Smooth muscle cell (in vitro differentiated cells): ENCODE measurements around the gene RCC1. TPM values are rescaled to one million over a fixed set of nuclear protein-coding genes. Genes with fewer than 3 reads are reported as not detected.

Source experiments
- DNase-seq: peaks from one replicate; lab custom pipeline; 2025; ENCODE audit not compliant: unreplicated experiment; lab: John Stamatoyannopoulos, UW
- H2AFZ ChIP-seq: fragments of 200-600 bp; sonication (generic); 2 replicates; pipeline ENCODE4 v1.6.0; 2016; ENCODE audit warnings: antibody characterized with exemption, low read depth, mild to moderate bottlenecking
- H3F3A ChIP-seq: fragments of 200-600 bp; sonication (generic); 2 replicates; pipeline ENCODE4 v1.6.0; 2017; ENCODE audit warnings: antibody characterized with exemption, low read depth
- H3K27ac ChIP-seq: fragments of 200-600 bp; sonication (generic); 2 replicates; pipeline ENCODE4 v1.5.1; 2016; ENCODE audit warnings: low read depth, mild to moderate bottlenecking
- H3K27me3 ChIP-seq: fragments of 200-600 bp; sonication (generic); 2 replicates; pipeline ENCODE4 v1.6.1; 2016; ENCODE audit warnings: low read depth, mild to moderate bottlenecking
- H3K36me3 ChIP-seq: fragments of 200-600 bp; sonication (generic); 2 replicates; pipeline ENCODE4 v1.5.1; 2016; ENCODE audit warnings: low read depth
- H3K4me1 ChIP-seq: fragments of 200-600 bp; sonication (generic); 2 replicates; pipeline ENCODE4 v1.5.1; 2016; ENCODE audit warnings: low read depth
- H3K4me2 ChIP-seq: fragments of 200-600 bp; sonication (generic); 2 replicates; pipeline ENCODE4 v1.6.0; 2016; ENCODE audit warnings: mild to moderate bottlenecking
- H3K4me3 ChIP-seq: fragments of 200-600 bp; sonication (generic); 2 replicates; pipeline ENCODE4 v1.5.1; 2016; ENCODE audit warnings: mild to moderate bottlenecking
- H3K79me2 ChIP-seq: fragments of 200-600 bp; sonication (generic); 2 replicates; pipeline ENCODE4 v1.6.0; 2016; ENCODE audit warnings: low read depth, mild to moderate bottlenecking
- H3K9ac ChIP-seq: fragments of 200-600 bp; sonication (generic); 2 replicates; pipeline ENCODE4 v1.6.0; 2016; ENCODE audit warnings: low read depth
- H3K9me3 ChIP-seq: fragments of 200-600 bp; sonication (generic); replicated peaks from 2 replicates; pipeline ENCODE4 v1.5.1; 2016; ENCODE audit warnings: low read depth
- H4K20me1 ChIP-seq: fragments of 200-600 bp; sonication (generic); 2 replicates; pipeline ENCODE4 v1.6.0; 2016; ENCODE audit warnings: low read depth
- WGBS: methylation state at CpG from one replicate; pipeline ENCODE4 v1.1.7; 2016; ENCODE audit warnings: low lambda C conversion rate; 5-methylcytosine and 5-hydroxymethylcytosine counted together
- polyA plus RNA-seq: library from polyadenylated mRNA; unstranded; fragments of >200 nt; fragmentation: Nextera tagmentation; extraction: Ambion mirVana; gene quantifications from 2 replicates; pipeline ENCODE4 v1.2.1, GENCODE V29; 2016
- total RNA-seq: library from RNA; depleted of rRNA; stranded (reverse); fragments of >200 nt; gene quantifications from 2 replicates; pipeline ENCODE4 v1.2.3, GENCODE V29; 2014
- TF ChIP-seq, protein P1 (sequence below): fragments of 200-600 bp; sonication (generic); IDR thresholded peaks from 2 replicates; pipeline ENCODE4 v1.5.1; 2017; ENCODE audit warnings: borderline replicate concordance, mild to moderate bottlenecking, antibody characterized with exemption; ENCODE audit not compliant: insufficient read depth, poor library complexity, severe bottlenecking

Gene RCC1
- total and polyA plus RNA-seq, 2 experiments from 2014 or later, result 8.9 to 10.5 TPM

DNA sequence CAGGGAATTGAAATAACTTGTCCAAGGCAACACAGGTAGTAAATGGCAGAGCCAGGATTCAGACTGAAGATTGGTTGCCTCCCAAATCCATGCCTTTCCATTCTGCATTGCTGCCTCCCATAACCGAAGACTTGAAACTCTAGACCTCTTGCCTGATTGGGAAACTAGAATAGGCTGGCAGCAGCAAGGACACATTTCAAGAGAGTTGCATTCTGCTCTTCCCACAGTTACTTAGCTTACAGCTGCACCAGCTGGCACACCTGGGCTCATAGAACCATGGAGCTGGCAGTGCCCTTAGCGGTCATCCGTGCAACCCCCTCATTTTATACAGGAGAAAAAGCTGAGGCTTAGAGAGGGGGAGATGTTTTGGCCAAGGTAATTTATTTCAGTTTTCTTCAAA is 55.0 kb downstream of the RCC1 start:
- no peak overlapping the region for H3K27ac ChIP-seq
- H4K20me1 ChIP-seq, result no peaks in the 10 kb centered on the region
- WGBS, result 98% methylated on average over 3 of the region's 3 CpGs
- no peaks in the 10 kb centered on the region for H3K27me3 ChIP-seq
- TF ChIP-seq, protein P1, sequence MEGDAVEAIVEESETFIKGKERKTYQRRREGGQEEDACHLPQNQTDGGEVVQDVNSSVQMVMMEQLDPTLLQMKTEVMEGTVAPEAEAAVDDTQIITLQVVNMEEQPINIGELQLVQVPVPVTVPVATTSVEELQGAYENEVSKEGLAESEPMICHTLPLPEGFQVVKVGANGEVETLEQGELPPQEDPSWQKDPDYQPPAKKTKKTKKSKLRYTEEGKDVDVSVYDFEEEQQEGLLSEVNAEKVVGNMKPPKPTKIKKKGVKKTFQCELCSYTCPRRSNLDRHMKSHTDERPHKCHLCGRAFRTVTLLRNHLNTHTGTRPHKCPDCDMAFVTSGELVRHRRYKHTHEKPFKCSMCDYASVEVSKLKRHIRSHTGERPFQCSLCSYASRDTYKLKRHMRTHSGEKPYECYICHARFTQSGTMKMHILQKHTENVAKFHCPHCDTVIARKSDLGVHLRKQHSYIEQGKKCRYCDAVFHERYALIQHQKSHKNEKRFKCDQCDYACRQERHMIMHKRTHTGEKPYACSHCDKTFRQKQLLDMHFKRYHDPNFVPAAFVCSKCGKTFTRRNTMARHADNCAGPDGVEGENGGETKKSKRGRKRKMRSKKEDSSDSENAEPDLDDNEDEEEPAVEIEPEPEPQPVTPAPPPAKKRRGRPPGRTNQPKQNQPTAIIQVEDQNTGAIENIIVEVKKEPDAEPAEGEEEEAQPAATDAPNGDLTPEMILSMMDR, result no peak
- peaks cover 23% of the 10 kb centered on the region for H3K36me3 ChIP-seq
- no peak overlapping the region for H2AFZ ChIP-seq
- H3K4me3 ChIP-seq, result no peak overlapping the region
- H3K4me1 ChIP-seq, result no peaks in the 10 kb centered on the region
- H3K9me3 ChIP-seq, result no peaks in the 10 kb centered on the region
- H3K79me2 ChIP-seq, result no peaks in the 10 kb centered on the region
- no peaks in the 10 kb centered on the region for H3F3A ChIP-seq
- H3K4me2 ChIP-seq, result no peak overlapping the region
- no peak overlapping the region for H3K9ac ChIP-seq
- no peak for DNase-seq

DNA sequence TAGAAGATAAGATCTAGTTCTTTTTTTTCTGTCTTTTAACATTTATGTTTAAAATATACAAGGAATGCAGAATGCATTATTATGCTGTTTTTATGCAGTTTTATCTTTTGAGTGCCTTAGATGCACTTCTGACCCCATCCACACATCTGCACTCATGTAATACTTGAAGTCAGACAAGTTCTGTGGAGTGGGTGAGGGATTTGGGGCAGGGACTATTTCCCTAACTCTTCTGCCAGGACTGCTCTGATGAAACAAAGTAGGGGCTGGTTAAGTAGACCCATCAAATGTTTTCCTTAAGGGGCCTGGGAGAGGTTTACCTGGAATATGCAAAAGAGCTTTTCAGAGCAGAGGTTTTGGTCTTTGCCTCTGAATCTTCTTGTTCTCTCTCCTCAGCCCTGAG is 58.5 kb downstream of the RCC1 start:
- no peak overlapping the region for H2AFZ ChIP-seq
- H4K20me1 ChIP-seq, result no peaks in the 10 kb centered on the region
- H3K27me3 ChIP-seq, result no peaks in the 10 kb centered on the region
- H3K9me3 ChIP-seq, result no peaks in the 10 kb centered on the region
- H3K4me1 ChIP-seq, result no peaks in the 10 kb centered on the region
- no peak overlapping the region for H3K4me2 ChIP-seq
- H3K4me3 ChIP-seq, result no peak overlapping the region
- TF ChIP-seq, protein P1, result no peak
- no peaks in the 10 kb centered on the region for H3F3A ChIP-seq
- H3K9ac ChIP-seq, result no peak overlapping the region
- H3K27ac ChIP-seq, result no peak overlapping the region
- DNase-seq, result no peak
- H3K36me3 ChIP-seq, result peaks cover 23% of the 10 kb centered on the region
- no peaks in the 10 kb centered on the region for H3K79me2 ChIP-seq

DNA sequence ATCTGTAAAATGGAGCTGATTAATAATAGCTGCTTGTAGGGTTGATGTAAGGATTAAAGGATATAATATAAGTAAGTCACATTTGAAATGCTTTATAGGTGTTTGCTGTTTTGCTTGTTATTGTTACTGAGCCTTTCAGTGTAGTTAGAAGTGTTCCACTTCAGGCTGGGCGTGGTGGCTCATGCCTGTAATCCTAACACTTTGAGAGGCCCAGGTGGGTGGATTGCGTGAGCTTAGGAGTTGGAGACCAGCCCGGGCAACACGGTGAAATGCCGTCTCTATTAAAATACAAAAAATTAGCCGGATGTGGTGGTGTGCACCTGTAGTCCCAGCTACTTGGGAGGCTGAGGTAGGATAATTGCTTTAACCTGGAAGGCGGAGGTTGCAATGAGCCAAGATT is 59.2 kb downstream of the RCC1 start:
- no peaks in the 10 kb centered on the region for H3K27me3 ChIP-seq
- DNase-seq, result no peak
- H3K79me2 ChIP-seq, result no peaks in the 10 kb centered on the region
- no peak overlapping the region for H3K27ac ChIP-seq
- no peaks in the 10 kb centered on the region for H3F3A ChIP-seq
- WGBS, result 98% methylated on average over 7 of the region's 7 CpGs
- H3K36me3 ChIP-seq, result peaks cover 23% of the 10 kb centered on the region
- no peaks in the 10 kb centered on the region for H4K20me1 ChIP-seq
- H3K4me3 ChIP-seq, result no peak overlapping the region
- no peaks in the 10 kb centered on the region for H3K4me1 ChIP-seq
- no peak overlapping the region for H3K4me2 ChIP-seq
- H3K9me3 ChIP-seq, result no peaks in the 10 kb centered on the region
- H2AFZ ChIP-seq, result no peak overlapping the region
- no peak overlapping the region for H3K9ac ChIP-seq
- TF ChIP-seq, protein P1, result no peak

DNA sequence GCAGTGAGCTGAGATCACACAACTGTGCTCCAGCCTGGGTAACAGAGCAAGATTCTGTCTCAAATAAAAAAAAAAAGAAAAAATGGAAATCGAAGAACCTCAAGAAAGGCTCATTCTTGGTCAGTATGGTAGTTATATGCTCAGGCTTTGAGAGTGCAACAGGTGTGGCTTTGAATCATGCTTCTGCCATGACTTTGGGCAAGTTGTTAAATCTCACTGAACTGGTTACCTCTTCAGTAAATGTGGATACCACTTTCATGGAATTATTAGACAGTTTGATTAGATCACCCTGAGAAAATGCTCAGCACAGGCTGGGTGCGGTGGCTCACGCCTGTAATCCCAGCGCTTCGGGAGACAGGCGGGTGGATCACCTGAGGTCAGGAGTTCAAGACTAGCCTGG is 59.9 kb downstream of the RCC1 start:
- WGBS, result 96% methylated on average over 6 of the region's 6 CpGs
- no peaks in the 10 kb centered on the region for H3F3A ChIP-seq
- no peak overlapping the region for H2AFZ ChIP-seq
- H3K27me3 ChIP-seq, result no peaks in the 10 kb centered on the region
- peaks cover 19% of the 10 kb centered on the region for H3K36me3 ChIP-seq
- H3K27ac ChIP-seq, result no peak overlapping the region
- H3K79me2 ChIP-seq, result no peaks in the 10 kb centered on the region
- H3K9ac ChIP-seq, result no peak overlapping the region
- H4K20me1 ChIP-seq, result no peaks in the 10 kb centered on the region
- no peaks in the 10 kb centered on the region for H3K9me3 ChIP-seq
- no peak overlapping the region for H3K4me3 ChIP-seq
- no peak for DNase-seq
- no peaks in the 10 kb centered on the region for H3K4me1 ChIP-seq
- TF ChIP-seq, protein P1, result no peak
- no peak overlapping the region for H3K4me2 ChIP-seq
